ENCODE results near the gene TNIP2. TPM values are rescaled to one million over a fixed set of nuclear protein-coding genes. Genes with fewer than 3 reads are reported as not detected.

Gene TNIP2
- total and polyA plus RNA-seq, 2 donors (not counting 3 experiments of a cell fraction or from before 2014, with no cell fraction given) = 37.7 to 52.1 TPM

DNA sequence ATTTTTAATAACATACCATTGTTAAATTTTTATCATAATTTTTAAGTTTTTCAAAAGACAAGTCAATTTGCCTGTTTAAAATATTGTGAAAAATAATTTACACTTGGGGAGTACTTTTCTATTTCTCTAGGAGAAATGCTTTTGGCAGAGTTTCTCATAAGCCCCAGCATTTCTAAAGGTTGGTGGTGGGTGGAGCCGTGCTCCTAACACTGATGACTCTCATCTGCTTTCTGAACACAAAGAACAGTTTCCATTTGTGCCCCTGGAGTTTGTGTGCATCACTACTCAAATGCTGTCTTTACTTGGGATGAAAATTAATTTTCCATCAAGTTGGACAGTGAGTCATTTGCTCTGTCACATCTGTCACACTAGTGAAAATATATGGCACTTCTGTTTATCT is 57.6 kb downstream of the TNIP2 start:
- CTCF ChIA-PET = no interaction called here
- H3K9ac ChIP-seq (replicated peaks; ENCODE audit: extremely low read depth, insufficient read depth, low read length) = no peak overlapping the region
- DNase-seq (ENCODE audit: low read depth, low spot score) (no peak), FAIRE-seq (no peak)
- POLR2A ChIA-PET = no interaction called here
- no peaks in the 10 kb centered on the region for H3K9me1 ChIP-seq (replicated peaks; ENCODE audit: control insufficient read depth, extremely low read depth, insufficient read depth, low read length)
- no peak overlapping the region for H3K4me2 ChIP-seq (ENCODE audit: insufficient read depth, low read length)
- BruUV-seq (replicated peaks) = no TSS peak
- TF ChIP-seq POLR2A (IDR thresholded peaks at IDR 0.05; ENCODE audit: low read depth, low read length) (no peak), POLR2AphosphoS5 (IDR thresholded peaks at IDR 0.05; ENCODE audit: insufficient read depth, low read depth, low read length) (no peak), FOS (IDR thresholded peaks at IDR 0.05; ENCODE audit: borderline replicate concordance, insufficient read depth, low read length) (no peak), JUN (IDR thresholded peaks at IDR 0.05; ENCODE audit: borderline replicate concordance, insufficient read depth, insufficient read length, low read depth) (no peak), MYC (IDR thresholded peaks at IDR 0.05; ENCODE audit: low read depth, low read length) (no peak), EZH2 (IDR thresholded peaks at IDR 0.05; ENCODE audit: borderline replicate concordance, low read depth, low read length, severe bottlenecking) (no peak), MAX (IDR thresholded peaks at IDR 0.05; ENCODE audit: insufficient read depth, insufficient read length) (no peak), GATA2 (IDR thresholded peaks at IDR 0.05; ENCODE audit: insufficient read depth, insufficient read length, low read depth, low read length) (no peak)
- TF ChIP-seq, protein P1, sequence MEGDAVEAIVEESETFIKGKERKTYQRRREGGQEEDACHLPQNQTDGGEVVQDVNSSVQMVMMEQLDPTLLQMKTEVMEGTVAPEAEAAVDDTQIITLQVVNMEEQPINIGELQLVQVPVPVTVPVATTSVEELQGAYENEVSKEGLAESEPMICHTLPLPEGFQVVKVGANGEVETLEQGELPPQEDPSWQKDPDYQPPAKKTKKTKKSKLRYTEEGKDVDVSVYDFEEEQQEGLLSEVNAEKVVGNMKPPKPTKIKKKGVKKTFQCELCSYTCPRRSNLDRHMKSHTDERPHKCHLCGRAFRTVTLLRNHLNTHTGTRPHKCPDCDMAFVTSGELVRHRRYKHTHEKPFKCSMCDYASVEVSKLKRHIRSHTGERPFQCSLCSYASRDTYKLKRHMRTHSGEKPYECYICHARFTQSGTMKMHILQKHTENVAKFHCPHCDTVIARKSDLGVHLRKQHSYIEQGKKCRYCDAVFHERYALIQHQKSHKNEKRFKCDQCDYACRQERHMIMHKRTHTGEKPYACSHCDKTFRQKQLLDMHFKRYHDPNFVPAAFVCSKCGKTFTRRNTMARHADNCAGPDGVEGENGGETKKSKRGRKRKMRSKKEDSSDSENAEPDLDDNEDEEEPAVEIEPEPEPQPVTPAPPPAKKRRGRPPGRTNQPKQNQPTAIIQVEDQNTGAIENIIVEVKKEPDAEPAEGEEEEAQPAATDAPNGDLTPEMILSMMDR (IDR thresholded peaks at IDR 0.05; ENCODE audit: extremely low read depth in 1 of 2, insufficient read depth in 1 of 2, low read depth in 1 of 2, low read length in 2 of 2) = no peak
- no peak overlapping the region for H3K4me3 ChIP-seq (replicated peaks in 1 of 3; ENCODE audit: insufficient read depth in 1 of 3, low read depth in 1 of 3, low read length in 3 of 3)
- H3K36me3 ChIP-seq (ENCODE audit: control insufficient read depth in 2 of 2, extremely low read depth in 1 of 2, insufficient read depth in 2 of 2, low read length in 2 of 2) = peaks cover 4 to 57% of the 10 kb centered on the region in 2 experiments
- no peaks in the 10 kb centered on the region for H3K4me1 ChIP-seq (ENCODE audit: control insufficient read depth, extremely low read depth, insufficient read depth, low read length)
- no peaks in the 10 kb centered on the region for H3K27me3 ChIP-seq (ENCODE audit: control insufficient read depth in 2 of 2, insufficient read depth in 2 of 2, low read length in 2 of 2)
- intact Hi-C loops (cut with micrococcal nuclease) = no loop called here
- H3K27ac ChIP-seq (ENCODE audit: insufficient read depth, low read depth, low read length) = no peak overlapping the region
- dilution Hi-C loops (cut with MboI; ENCODE audit: extremely low pct_ligation_motif_present, low sequenced_read_pairs) = no loop called here
- H3K9me3 ChIP-seq (replicated peaks; ENCODE audit: control insufficient read depth, insufficient read depth, low read length) = no peaks in the 10 kb centered on the region
- no peaks in the 10 kb centered on the region for H4K20me1 ChIP-seq (replicated peaks; ENCODE audit: control insufficient read depth, extremely low read depth, insufficient read depth, low read length)
- no peaks in the 10 kb centered on the region for H3K79me2 ChIP-seq (ENCODE audit: control insufficient read depth, insufficient read depth, low read length)
- no peak overlapping the region for H2AFZ ChIP-seq (ENCODE audit: low read depth, low read length)

All from endothelial cell of umbilical vein (primary cell).